ENCODE measurements around the gene CFL1. TPM values are rescaled to one million over a fixed set of nuclear protein-coding genes. Genes with fewer than 3 reads are reported as not detected.
"Not testable (repeated sequence)": the region's sequence is repeated elsewhere in the genome, so short reads cannot be mapped to it uniquely, and the experiment has no call there.

The CFL1 gene
- total RNA-seq, 1 experiment from 2014 or later = 1,621 TPM

DNA sequence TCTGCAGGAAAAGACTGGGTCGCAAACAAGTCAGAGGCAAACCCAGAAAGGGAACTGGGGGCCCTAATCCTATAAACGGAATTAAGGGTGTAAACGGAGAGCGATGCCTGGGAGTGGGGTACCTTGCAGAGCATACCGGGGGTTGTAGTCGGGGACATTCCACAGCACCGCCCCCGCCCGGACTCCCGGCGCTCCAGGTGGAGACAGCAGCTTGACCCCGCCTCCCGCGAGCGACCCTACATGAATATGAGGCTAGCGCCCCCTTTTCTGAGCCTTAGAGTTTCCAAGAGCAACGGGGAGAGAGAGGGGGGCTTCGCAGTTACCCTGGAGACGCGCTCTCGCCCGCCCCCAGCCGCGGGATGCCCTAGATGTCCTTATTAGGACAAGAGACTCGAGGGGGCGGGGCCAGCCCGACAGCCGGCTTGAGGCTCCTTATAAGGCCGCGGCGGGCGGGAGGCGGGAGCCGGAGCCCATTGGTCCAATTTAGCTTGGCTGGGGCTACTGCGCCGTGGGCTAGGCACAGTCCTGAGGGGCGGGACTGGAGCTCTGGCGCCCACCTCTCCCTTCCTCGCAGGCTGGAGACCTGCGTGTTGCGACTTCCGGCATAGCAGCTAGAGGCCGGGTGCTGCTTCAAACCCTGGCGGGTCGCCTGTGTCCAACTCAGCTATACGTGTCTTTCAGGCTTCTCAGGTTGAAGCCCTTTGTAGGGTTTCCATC, 1.3 kb upstream of the CFL1 start:
- DNase-seq (ENCODE audit: low spot score) = peak; percentile 98

DNA sequence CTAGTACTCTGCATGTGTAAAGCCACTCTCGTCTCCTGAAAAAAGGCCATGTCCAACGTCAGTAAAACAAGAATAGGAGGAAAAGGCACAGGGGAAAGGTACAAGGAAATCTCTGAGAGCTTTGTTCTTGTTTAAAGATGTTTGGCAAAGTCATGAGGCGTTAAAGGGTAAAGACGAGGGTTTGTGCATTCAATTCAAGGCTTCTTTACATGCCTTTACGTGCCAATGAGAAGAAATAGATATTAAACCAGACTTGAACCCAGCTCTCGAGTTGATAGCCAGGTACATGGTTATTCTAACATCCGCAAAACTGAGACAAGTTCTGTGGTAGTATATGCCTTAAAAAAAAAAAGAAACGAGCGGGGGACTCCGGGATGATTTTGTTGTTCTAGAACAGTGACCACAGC, 704 bp upstream of the CFL1 start:
- no peak for DNase-seq (ENCODE audit: low spot score)

DNA sequence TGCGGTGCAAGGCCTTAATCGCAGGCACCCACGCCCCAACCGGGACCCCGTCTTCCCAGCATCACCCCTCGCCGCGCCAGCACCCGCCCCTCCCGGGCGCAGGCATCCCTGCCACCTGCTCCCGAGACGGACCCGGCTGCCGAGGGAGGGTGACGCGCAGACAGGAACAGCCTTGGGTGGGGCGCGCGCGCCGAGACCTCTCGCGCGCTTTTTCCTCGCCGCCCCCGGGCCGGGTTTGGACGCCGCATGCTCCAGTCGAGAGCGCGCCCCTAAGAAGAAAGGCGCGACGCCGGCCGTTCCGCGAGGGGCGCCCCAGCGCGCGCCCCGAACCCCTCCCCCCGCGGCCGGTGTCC, 504 bp downstream of the CFL1 start:
- no peak for DNase-seq (ENCODE audit: low spot score)

DNA sequence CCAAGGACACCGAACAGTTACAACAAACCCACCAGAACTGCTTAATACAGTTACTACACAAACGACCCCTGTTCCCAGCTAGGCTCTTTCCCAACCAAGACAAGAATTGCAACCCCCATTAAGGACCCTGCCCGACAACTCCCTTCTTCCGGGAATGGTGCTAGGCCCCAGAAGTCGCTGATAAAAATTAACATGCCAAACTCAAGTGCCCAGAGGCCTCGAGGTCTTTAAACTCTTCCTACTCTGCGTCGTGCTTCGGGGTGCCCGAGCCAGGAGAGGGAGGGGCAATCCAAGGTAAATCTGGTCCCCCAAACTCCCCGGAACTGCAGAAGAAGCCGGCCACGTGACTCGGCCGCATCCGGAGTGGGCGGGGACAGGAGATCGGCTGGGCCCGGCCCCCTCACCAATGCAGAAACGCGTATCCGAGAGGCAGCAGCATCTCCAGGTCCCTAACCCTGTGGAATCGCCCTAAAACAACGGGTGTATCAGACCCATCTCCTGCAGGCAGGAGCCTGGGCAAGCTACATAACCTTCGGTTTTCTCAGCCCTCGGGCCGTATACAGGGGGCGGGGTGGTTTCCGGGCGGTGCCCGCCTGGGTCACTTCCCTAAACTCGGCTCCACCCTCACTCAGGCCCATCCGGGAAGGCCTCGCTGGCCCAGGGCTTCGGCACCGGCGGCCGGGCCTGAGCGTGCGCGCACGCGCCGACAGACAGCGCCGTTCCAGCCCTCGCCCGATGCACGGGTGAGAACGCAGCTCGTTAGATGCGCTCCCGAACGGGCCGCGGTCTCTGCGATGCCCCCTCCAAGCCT, 1.1 kb downstream of the CFL1 start:
- peak; percentile 63 for DNase-seq (ENCODE audit: low spot score)

DNA sequence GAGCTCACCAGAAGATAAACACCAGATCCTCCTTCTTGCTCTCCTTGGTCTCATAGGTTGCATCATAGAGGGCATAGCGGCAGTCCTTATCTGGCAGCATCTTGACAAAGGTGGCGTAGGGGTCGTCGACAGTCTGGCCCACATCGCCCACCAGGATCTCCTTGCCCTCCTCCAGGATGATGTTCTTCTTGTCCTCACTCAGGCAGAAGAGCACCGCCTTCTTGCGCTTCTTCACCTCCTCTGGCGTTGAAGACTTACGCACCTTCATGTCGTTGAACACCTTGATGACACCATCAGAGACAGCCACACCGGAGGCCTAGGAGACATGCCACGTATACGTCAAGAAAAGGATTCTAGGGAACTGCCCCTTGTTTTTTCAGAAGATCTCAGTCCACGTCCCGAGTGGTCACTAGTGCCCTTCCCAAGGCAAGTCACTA, 2.0 kb downstream of the CFL1 start:
- DNase-seq (ENCODE audit: low spot score) = peak; percentile 10

DNA sequence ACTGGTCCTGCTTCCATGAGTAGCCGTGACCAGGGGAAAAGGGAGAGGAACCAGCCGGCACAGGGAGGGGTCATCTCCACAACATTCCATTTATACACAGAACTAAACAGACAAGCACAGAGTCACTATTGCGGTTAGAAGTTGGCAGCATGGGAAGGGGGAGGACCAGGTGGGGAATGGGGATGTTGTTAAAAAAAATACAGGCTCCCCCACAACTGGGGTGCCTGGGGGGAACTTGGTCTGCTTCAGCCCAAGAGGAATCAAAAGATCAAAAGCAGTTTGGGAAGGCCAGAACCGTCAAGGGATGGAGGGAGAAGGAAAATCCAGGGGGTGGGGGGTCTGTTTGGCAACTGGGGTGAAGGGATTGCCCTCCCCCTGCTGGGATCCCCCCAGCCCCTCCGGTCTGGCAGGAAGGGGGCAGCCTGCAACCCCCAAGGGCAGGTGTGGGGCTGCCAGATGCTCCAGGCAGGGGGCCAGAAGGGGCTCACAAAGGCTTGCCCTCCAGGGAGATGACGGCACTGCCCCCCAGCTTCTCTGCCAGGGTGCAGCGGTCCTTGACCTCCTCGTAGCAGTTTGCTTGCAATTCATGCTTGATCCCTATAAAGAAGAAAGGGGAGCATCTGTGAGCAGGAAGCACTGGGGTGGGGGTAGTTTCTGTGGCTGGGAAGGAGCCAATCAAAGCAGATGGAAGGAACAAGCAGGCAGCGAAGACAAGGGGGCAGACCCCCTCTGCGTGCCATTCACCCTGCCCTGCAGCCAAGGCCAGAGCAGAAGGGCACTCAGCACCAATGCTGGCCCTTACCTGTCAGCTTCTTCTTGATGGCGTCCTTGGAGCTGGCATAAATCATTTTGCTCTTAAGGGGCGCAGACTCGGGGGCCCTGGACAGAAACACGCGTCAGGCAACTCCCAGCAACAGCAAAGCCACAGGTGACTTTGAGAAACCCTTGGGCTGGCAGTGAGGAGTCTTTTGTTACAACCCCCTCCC, 2.8 kb downstream of the CFL1 start:
- DNase-seq (ENCODE audit: low spot score) = no peak

DNA sequence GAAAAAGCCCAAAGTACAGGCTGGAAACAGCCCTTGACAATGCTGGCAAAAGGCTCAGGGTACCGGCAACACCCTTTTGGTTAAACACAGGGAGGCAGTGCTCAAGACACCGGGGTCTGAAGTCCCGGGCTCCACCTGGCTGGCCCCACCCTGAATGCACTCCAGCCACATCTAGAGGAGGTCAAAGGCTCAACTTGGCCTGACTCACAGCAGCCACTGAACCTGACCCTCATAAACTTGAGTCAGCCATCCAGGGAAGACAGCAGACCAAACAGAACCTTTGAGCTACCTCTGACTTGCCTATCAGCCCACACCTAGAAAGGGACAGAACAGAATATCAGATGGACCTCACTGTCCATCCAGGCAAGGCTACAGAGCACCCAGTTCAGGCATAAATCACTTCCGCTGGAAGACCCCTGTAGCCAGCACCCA, 3.8 kb downstream of the CFL1 start:
- DNase-seq (ENCODE audit: low spot score) = no peak

DNA sequence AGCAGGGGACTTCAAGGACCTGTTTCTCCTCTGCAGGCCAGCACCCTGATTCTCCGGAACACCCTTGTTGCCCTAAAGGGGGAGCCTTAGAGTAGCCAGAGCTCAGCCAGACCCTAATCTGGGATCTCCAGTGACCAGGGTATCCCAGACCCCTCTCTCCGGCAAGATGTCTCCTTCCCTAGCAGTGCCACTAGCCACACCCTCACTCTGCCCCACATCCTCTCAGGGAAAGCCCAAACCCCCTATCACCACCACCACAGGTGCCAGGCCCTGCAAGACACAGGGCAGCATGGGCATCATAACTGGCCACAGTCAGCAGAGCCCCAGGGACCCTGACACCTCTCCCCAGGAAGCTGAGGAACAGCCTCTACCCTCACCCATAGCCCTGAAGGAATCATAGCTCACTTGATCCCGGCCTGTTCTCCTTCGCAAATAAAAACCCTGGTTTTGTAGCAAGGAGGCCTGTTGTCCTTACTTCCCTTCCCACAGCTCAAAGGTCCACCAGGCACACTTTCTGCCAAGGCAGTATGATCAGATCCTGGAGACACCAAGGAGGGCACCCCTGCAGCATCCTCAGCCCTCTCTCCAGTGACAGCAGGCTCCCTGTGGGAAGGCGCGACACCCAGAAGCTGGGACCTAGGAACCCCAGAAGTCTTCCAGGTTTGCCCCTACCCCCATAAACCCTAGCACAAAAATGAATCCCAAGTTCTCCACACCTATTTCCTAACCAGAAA, 4.6 kb downstream of the CFL1 start:
- no peak for DNase-seq (ENCODE audit: low spot score)

DNA sequence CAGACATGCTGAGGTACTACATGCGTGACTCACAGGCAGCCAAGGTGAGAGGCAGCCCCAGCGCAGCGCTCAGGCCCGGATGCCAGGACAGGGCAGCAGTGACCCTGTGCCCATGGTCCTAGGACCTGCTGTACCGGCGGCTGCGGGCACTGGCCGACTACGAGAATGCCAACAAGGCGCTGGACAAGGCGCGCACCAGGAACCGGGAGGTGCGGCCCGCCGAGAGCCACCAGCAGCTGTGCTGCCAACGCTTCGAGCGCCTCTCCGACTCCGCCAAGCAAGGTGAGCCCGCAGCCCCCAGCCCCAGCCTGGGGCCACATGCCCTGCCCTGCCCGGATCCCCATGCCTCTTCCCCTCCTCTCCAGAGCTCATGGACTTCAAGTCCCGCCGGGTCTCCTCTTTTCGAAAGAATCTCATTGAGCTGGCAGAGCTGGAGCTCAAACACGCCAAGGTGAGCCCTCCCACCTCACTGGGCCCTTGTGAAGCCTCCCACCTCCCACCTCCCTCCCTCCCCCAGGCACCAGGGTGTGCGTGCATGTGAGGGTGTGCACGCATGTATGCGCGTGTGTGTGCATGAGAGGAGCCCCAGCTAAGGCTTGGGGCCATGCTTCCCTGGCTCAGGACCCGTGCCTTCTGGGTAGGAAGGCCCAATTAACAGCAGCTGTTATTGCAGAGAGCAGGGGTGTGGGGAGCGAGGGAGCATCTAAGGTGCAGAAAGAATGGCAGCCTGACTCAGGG, 5.3 kb downstream of the CFL1 start:
- peak; percentile 10 for DNase-seq (ENCODE audit: low spot score)

DNA sequence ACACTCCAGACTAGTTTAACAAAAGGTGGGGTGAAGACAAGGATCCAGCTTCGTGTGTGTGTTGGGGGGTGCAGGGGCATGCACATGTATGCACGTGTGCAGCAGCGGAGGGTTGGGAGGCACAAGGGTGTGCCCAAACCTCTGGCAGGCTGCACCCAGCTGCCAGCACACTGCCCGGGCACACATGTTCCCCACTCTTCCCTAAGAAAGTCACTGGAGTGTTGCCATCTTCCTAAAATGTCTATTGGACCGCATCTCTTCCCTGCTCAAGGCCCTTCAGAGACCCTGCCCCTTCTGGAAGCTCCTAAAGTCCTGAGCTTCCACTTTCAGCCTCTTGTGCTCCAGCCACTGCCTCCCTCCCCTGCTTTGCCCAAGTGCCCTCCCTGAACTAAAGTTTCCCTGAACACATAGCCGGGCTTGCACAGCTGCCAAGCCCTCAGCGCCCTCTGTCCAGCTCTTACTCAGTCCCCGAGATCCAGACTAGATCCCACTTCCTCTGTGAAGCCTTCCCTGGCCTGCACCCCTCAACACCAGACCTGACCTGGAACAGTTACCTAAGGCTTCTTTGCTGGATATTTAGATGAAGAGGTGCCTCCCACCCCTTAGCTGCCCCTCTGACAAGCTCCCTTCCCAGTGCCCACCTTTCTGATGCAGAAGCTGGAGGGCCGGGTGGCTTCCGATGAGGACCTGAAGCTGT, 6.0 kb downstream of the CFL1 start:
- DNase-seq (ENCODE audit: low spot score) = peak; percentile 8

DNA sequence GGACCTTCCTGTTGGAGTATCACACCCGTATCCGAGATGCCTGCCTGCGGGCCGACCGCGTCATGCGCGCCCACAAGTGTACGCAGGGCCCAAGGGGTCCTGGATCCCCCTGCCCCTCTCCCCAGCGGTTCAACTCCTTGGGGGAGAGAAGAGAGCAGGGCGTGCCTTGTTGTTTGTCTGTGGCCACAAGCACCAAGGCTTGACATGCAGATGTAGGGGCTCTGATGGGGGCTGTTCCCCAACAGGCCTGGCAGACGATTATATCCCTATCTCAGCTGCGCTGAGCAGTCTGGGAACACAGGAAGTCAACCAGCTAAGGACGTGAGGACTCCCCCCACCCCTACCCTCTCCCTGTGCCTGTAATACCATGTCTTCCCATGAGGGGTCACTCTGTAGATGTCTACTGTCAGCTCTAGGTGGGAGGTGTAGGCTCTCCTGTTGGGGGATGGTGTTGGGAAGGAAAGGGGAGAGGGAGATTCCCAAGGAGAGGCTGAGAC, 6.8 kb downstream of the CFL1 start:
- DNase-seq (ENCODE audit: low spot score) = peak; percentile 27

DNA sequence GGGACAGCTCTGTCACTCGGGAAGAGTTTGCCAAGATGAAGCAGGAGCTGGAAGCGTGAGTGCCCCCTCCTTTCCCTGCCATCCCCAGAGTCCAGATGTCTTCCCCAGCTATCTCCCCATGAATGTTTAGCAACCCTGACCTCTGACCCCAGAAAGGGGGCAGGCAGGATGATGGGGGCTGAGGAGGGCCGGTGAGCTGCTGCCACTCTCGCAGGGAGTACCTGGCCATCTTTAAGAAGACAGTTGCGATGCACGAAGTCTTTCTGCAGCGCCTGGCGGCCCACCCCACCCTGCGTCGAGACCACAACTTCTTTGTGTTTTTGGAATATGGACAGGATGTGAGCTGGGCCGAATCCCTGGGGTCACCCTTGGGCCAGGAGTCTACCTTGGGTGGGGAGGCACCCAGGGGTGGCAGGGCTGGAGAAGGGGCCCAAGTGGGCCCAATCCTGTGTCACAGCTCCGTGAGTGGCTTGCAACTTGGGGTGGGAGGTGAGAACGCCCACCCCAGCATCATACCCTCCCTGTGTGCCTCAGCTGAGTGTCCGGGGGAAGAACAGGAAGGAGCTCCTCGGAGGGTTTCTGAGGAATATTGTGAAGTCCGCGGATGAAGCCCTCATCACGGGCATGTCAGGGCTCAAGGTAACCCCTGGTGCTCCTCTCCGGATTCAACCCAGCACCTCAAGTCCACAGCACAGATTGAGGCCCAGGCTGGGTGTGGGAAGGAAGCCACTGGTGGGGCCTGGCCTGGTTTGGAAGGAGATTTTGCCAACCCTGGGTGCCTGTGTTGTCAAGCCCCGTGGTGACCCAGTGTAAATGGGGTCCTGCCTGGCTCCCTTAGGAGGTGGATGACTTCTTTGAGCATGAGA, 7.5 kb downstream of the CFL1 start:
- DNase-seq (ENCODE audit: low spot score) = peak; percentile 4

DNA sequence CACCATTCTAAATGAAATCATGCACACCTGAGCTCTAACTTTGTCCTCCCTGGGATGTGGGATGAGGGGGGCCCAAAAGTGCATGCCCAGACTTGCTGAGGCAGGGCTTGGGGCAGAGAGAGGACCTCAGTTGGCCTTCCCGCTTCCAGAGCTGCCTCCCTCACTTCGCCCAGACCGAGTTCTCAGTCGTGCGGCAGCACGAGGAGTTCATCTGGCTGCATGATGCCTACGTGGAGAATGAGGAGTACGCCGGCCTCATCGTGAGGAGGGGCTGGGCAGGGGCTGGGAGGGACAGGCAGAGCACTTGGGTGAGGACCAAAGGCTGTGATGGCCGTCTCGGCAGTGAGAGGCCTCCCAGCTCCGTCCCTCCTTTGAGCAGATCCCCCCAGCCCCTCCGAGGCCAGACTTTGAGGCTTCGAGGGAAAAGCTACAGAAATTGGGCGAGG, 8.2 kb downstream of the CFL1 start:
- peak; percentile 4 for DNase-seq (ENCODE audit: low spot score)

DNA sequence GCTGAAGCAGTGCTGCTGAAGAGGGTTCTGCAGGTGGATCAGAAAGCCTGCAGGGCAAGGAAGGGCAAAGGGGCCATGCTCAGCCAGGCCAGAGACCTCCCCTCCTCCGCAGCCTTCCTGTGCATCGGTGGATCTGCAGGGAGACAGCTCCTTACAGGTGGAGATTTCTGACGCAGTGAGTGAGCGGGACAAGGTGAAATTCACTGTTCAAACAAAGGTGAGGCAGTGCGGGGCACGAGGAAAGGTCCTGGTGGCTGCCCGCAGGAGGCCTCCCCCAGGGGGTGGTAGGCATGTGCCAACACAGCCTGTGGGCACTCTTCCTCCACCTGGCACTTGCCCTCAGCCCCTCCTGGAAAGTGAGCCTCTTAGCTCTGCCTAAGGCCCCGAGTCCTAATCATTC, 8.6 kb downstream of the CFL1 start:
- DNase-seq (ENCODE audit: low spot score) = no peak

DNA sequence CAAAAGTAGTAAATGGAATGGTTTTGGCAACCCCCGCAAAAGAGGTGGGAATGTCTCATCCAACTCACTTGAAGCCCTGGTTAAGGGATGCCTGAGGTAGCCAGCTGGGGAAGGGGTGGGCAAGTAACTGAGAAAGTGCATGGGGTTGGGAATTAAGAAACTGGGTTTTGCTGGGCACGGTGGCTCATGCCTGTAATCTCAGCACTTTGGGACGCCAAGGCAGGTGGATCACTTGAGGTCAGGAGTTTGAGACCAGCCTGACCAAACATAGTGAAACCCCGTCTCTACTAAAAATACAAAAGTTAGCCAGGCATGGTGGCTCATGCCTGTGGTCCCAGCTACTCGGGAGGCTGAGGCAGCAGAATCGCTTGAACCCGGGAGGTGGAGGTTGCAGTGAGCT, 9.3 kb downstream of the CFL1 start:
- DNase-seq (ENCODE audit: low spot score) = not testable (repeated sequence)

DNA sequence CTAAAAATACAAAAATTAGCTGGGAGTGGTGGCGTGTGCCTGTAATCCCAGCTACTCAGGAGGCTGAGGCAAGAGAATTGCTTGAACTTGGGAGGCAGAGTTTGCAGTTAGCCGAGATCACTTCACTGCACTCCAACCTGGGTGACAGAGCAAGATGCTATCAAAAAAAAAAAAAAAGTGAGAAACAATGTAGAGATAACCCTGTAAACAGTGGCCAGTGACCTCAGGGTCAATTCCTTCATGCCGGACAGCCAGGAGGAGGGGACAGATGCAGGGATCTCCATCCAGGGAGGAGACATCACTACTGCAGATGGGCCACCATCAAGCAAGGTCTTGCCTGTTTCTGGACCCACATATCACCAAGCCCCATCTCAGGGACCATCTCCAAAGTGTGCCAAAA, 10.2 kb downstream of the CFL1 start:
- no peak for DNase-seq (ENCODE audit: low spot score)

DNA sequence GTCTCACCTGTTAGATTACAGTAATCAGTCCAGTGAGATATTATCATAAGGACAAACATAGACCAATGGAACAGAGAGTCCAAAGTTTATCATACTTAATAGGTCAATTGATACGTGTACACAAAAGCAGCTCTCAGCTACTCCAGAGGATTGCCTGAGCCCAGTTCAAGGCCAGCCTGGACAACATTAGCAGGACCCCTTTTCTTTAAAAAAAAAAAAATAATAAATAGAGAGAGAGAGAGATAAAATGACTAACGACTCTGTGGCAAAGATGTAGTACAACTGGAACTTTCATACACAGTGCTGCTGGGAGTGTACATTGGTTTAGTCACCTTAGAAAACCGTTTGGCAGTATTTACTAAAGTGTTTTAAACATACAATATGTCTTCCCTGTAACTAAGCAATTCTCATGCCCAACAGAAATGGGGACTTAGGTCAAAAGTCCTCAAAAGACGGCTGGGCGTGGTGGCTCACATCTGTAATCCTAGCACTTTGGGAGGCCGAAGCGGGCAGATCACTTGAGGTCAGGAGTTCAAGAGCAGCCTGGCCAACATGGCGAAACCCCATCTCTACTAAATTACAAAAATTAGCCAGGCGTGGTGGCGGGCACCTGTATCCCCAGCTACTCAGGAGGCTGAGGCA, 13.6 kb downstream of the CFL1 start:
- no peak for DNase-seq (ENCODE audit: low spot score)

DNA sequence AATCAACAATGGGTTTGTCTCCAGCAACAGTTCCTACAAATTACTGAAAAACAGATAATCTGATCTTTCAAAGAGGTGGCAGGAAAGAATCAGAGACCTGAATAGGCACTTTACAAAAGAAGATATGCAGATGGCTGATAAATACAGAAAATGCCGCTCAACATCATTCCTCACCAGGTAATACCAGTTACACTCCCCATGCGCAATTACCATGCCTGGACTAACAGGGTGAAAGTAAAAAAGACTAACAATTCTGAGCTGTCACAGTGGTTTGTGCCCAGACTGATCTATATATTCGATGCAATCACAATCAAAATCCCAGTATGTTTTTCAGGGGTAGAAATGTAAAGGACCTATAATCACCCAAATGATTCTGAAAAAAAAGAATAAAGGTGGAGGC, 14.2 kb downstream of the CFL1 start:
- no peak for DNase-seq (ENCODE audit: low spot score)
